Endothelial cell of umbilical vein (primary cell): ENCODE results near the gene EPHA8. TPM values are rescaled to one million over a fixed set of nuclear protein-coding genes. Genes with fewer than 3 reads are reported as not detected.

ENCODE experiments used
- BruUV-seq: library from RNA; stranded (reverse); fragments of 400-500 nt; replicated peaks from 2 replicates; lab custom pipeline; 2021; lab: Mats Ljungman, UMichigan
- CTCF ChIA-PET: fragments of 300-600, 350-600 bp; sonication (Branson Sonifier 250); formaldehyde crosslinking; loops from one replicate; lab custom pipeline; 2021; ENCODE audit warnings: antibody characterized with exemption, inconsistent platforms; lab: Charles Lee
- POLR2A ChIA-PET: fragments of 300-600, 350-600 bp; sonication (Branson Sonifier 250); formaldehyde crosslinking; loops from one replicate; lab custom pipeline; 2021; ENCODE audit warnings: antibody characterized with exemption, inconsistent platforms; lab: Charles Lee
- DNase-seq: peaks from one replicate; pipeline ENCODE4 v3.0.0-alpha.2; 2011; ENCODE audit warnings: low read depth, low spot score
- FAIRE-seq: peaks from 2 replicates; lab custom pipeline; 2011; peaks lifted over from hg19 to GRCh38; lab: Jason Lieb, UNC
- H2AFZ ChIP-seq: 2 replicates; pipeline ENCODE4 v1.6.0; 2012; ENCODE audit warnings: low read depth, low read length, control low read depth, inconsistent platforms
- H3K27ac ChIP-seq: 2 replicates; pipeline ENCODE4 v1.5.1; 2011; ENCODE audit warnings: low read depth, mild to moderate bottlenecking, control low read depth, low read length, moderate library complexity; ENCODE audit not compliant: insufficient read depth
- H3K27me3 ChIP-seq, 2 experiments: 2 replicates each; pipeline versions ENCODE4 v1.6.0 to v1.6.1; 2011; ENCODE audit warnings: low read length in 2 of 2, mixed read lengths in 1 of 2; ENCODE audit not compliant: control insufficient read depth in 2 of 2, insufficient read depth in 2 of 2
- H3K36me3 ChIP-seq, 2 experiments: 2 replicates in 1 of 2; 3 replicates in 1 of 2; pipeline ENCODE4 v1.5.1; 2011; ENCODE audit warnings: low read length in 2 of 2, mild to moderate bottlenecking in 1 of 2, moderate library complexity in 1 of 2; ENCODE audit not compliant: control insufficient read depth in 2 of 2, insufficient read depth in 2 of 2; ENCODE audit errors: extremely low read depth in 1 of 2
- H3K4me1 ChIP-seq: 3 replicates; pipeline ENCODE4 v1.5.1; 2011; ENCODE audit warnings: mild to moderate bottlenecking, low read length; ENCODE audit not compliant: control insufficient read depth, insufficient read depth; ENCODE audit errors: extremely low read depth
- H3K4me2 ChIP-seq: 2 replicates; pipeline ENCODE4 v1.6.1; 2011; ENCODE audit warnings: low read length, control low read depth, mixed read lengths; ENCODE audit not compliant: insufficient read depth
- H3K4me3 ChIP-seq, 3 experiments: fragments of 200-600 bp in 1 of 3; sonication (generic), shearing (Covaris generic) in 1 of 3; replicated peaks in 1 of 3; 2 replicates each; pipeline ENCODE4 v1.5.1; 2011 to 2016; ENCODE audit warnings: control low read depth in 3 of 3, low read length in 3 of 3, mild to moderate bottlenecking in 2 of 3, inconsistent platforms in 1 of 3, low read depth in 1 of 3, moderate library complexity in 1 of 3; ENCODE audit not compliant: insufficient read depth in 1 of 3
- H3K79me2 ChIP-seq: 2 replicates; pipeline ENCODE4 v1.6.0; 2012; ENCODE audit warnings: low read length, inconsistent platforms; ENCODE audit not compliant: control insufficient read depth, insufficient read depth
- H3K9ac ChIP-seq: replicated peaks from 2 replicates; pipeline ENCODE3; 2011; ENCODE audit warnings: low read length, control low read depth; ENCODE audit not compliant: insufficient read depth; ENCODE audit errors: extremely low read depth
- H3K9me1 ChIP-seq: replicated peaks from 3 replicates; pipeline ENCODE4 v1.6.0; 2011; ENCODE audit warnings: mild to moderate bottlenecking, low read length; ENCODE audit not compliant: control insufficient read depth, insufficient read depth; ENCODE audit errors: extremely low read depth
- H3K9me3 ChIP-seq: replicated peaks from 2 replicates; pipeline ENCODE4 v1.5.1; 2012; ENCODE audit warnings: low read length, inconsistent platforms; ENCODE audit not compliant: control insufficient read depth, insufficient read depth
- H4K20me1 ChIP-seq: replicated peaks from 2 replicates; pipeline ENCODE3; 2011; ENCODE audit warnings: mild to moderate bottlenecking, low read length; ENCODE audit not compliant: control insufficient read depth, insufficient read depth; ENCODE audit errors: extremely low read depth
- EZH2 ChIP-seq: IDR thresholded peaks from 2 replicates; pipeline ENCODE4 v1.6.1; 2012; ENCODE audit warnings: borderline replicate concordance, low read depth, mild to moderate bottlenecking, moderate library complexity, low read length, inconsistent platforms; ENCODE audit not compliant: severe bottlenecking
- MAX ChIP-seq: IDR thresholded peaks from 2 replicates; pipeline ENCODE4 v1.6.1; 2011; ENCODE audit not compliant: insufficient read depth, insufficient read length
- MYC ChIP-seq: IDR thresholded peaks from one replicate; pipeline ENCODE4 v1.6.1; 2011; ENCODE audit warnings: mild to moderate bottlenecking, low read depth, low read length
- dilution Hi-C: fragments of 300-500 bp; cut with MboI; formaldehyde crosslinking; loops from one replicate; pipeline ENCODE4 v1.15.0; 2019; ENCODE audit warnings: low sequenced_read_pairs; ENCODE audit not compliant: extremely low pct_ligation_motif_present
- intact Hi-C: fragments of 100-400 bp; cut with micrococcal nuclease; formaldehyde crosslinking; loops from one replicate; pipeline ENCODE4 v1.10.0; 2022
- polyA plus RNA-seq, 4 experiments: library from polyadenylated mRNA; depleted of rRNA in 3 of 4; stranded (reverse) in 3 of 4; unstranded in 1 of 4; fragments of >200 nt; gene quantifications; 2 replicates each; pipeline versions ENCODE4 v1.2.1 to v1.2.3, GENCODE V29; 2011 to 2012; ENCODE audit warnings: missing spikeins in 1 of 4
- total RNA-seq: library from RNA; stranded (reverse); gene quantifications from 2 replicates; pipeline ENCODE4 v1.2.3, GENCODE V29; 2021

Gene EPHA8
- total and polyA plus RNA-seq, 2 donors (not counting 3 experiments of a cell fraction or from before 2014, with no cell fraction given): not detected

GRCh38 chr1:22537441-22538139, 25.7 kb upstream of the EPHA8 start:
- Histone ChIP-seq H3K79me2 (no peaks in the 10 kb centered on the region), H3K36me3 (no peaks in the 10 kb centered on the region), H3K27ac (no peak overlapping the region), H3K9me3 (no peaks in the 10 kb centered on the region), H3K9me1 (no peaks in the 10 kb centered on the region), H4K20me1 (no peaks in the 10 kb centered on the region), H3K4me2 (no peak overlapping the region), H3K27me3 (no peaks in the 10 kb centered on the region), H2AFZ (no peak overlapping the region), H3K9ac (no peak overlapping the region), H3K4me3 (no peak overlapping the region), H3K4me1 (no peaks in the 10 kb centered on the region)
- no peak for FAIRE-seq
- dilution Hi-C loops (no loop called here), intact Hi-C loops (no loop called here)
- DNase-seq: no peak
- POLR2A ChIA-PET: no interaction called here
- BruUV-seq: no TSS peak
- CTCF ChIA-PET: no interaction called here
- no peak for TF ChIP-seq MYC

- intact Hi-C loops: no loop called here
- POLR2A ChIA-PET: no interaction called here
Measured at GRCh38 chr1:22539510-22540118, 23.7 kb upstream of the EPHA8 start.

More at GRCh38 chr1:22539510-22540118, 23.7 kb upstream of the EPHA8 start:
- no peaks in the 10 kb centered on the region for H3K9me3 ChIP-seq
- no peaks in the 10 kb centered on the region for H3K4me1 ChIP-seq
- CTCF ChIA-PET: no interaction called here
- no peak overlapping the region for H3K4me2 ChIP-seq
- no peak for FAIRE-seq
- no TSS peak for BruUV-seq
- no peak overlapping the region for H2AFZ ChIP-seq
- no peak overlapping the region for H3K4me3 ChIP-seq
- no peak for DNase-seq
- TF ChIP-seq EZH2: no peak
- TF ChIP-seq MAX: no peak
- no peak overlapping the region for H3K27ac ChIP-seq
- H3K27me3 ChIP-seq: peaks cover 0 to 2% of the 10 kb centered on the region in 2 experiments
- dilution Hi-C loops: no loop called here
- H3K79me2 ChIP-seq: no peaks in the 10 kb centered on the region
- H4K20me1 ChIP-seq: no peaks in the 10 kb centered on the region
- H3K9ac ChIP-seq: no peak overlapping the region
- no peaks in the 10 kb centered on the region for H3K36me3 ChIP-seq
- H3K9me1 ChIP-seq: no peaks in the 10 kb centered on the region
